HG03575 (cell line): ENCODE measurements around the gene PAXX.
"Not testable (repeated sequence)": the region's sequence is repeated elsewhere in the genome, so short reads cannot be mapped to it uniquely, and the experiment has no call there.

ENCODE experiments used
- ATAC-seq: cut with Tn5 transposase; IDR thresholded peaks from one replicate; pipeline ENCODE4 v1.9.1; 2021; ENCODE audit not compliant: unreplicated experiment, insufficient number of reproducible peaks, low FRiP score; ENCODE audit errors: extremely low read depth

The PAXX gene

DNA sequence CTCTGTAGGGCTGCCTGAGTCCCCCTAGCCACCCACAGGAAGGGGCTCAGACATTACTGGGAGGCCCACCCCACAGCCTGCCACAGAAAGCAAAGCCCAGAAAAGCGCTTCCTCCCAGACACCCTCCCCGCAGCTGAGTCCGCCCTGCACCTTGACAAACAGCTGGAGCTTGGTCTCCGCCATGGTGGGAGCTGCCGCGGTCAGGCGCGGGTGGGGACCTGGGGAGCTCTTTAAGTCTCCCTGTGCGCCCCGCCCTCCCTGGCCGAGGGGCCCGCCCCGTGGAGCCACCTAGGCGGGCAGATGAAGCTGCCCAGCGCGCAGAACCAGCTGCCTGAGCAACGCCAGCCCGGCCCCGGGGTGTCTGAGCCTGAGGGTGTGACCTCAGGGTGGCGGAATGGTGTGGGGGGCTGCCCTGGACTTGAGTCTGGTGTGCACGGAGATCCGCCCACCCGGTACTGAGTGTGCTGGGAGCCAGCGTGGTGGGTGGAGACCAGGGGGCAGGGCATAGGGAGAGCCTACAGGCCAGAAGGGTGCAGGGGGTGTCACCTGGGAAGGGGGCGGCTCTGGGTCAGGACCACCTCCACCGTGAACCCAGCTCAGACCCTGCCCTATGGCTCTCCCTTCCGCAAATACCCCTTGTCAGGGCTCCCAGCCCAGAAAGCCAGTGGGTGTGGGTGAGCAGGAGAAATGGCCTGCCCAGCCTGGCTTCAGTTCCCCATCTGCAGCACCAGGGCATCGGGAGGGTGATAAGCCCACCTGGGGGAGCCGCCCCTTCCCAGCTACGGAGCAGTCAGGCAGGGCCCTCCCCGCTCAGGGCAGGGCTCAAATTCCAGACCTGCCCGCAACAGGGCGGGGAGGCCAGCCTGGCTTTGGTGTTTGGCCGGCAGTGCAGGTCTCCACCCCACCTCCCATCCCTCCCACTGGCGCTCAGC lies 4.4 kb downstream of the PAXX start, which contains the start of gene CLIC3:
TSS of gene CLIC3 (minus strand) at position 208 of the 932 bp plus-strand sequence. CDS start at position 183, 25 bp downstream.
- no peak for ATAC-seq

DNA sequence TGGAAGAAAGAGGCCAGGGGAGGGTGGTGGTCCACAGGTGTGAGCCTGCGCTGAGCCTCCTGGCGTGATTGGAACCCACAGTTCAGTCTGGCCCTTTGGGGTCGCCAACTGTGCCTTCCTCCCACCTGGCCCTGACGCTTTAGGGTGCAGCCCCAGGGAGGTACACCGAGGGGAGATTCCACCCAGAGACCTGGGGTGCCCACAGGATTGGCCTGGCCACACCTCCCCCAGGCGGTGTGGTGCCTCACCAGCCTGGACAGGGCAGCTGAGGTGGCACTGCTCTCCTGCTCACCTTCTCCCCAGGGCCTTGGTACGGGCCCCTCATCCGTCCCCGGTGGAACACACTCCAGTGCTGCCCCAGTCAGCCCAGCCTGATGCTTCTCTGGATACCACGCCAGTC lies 5.1 kb downstream of the PAXX start:
- no peak for ATAC-seq

DNA sequence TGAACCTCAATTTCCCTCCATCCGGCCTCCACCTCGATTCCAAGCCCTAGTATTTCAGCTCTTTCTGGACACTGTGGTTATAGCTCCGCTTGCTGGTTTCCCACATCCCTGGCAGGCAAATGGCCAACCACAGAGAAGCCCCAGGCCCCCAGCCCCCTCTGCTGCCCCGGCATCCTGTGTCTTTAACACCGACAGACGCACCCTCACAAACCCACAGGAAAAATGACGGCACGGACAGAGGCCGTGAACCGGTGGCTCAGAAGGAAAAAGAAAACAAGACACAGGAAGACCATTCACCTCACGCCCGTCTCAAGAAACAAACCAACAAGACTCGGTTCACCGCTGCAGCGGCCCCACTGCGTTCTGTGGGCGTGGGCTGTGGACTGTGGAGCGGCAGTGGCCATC lies 5.6 kb downstream of the PAXX start:
- no peak for ATAC-seq

DNA sequence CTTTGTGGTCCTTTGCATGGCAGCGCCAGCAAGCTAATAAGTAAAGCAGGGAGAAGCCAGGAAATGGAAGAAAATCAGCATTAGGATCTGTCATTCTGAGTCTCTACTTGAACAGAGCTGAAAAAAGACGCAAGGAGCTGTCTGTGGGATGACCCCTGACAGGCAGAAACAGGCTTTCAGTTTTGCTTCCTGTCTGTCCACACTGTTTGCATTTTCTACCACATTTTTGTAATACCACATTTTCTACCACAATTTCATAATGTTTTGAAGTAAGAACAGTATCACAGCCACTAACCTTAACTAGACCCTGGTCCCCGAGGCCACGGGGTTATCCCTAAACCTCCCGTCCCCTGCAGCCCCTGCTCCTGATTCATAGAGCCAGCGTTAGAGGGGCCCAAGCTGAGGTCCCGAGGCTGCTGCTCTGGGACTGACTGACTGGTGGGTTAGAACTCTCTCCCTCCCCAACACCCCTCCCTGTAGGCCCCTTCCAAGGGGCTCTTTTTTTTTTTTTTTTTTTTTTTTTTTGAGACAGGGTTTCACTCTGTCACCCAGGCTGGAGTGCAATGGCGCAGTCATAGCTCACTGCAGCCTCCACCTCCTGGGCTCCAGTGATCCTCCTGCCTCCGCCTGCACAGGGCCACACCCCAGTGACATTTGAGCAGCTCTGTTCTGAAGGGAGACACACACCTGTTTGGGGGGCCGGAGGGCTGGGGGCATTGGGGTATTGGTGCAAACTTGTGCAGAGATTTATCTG lies 8.1 kb downstream of the PAXX start:
- no peak for ATAC-seq

- ATAC-seq: no peak
Observed at GRCh38 chr9:137001857-137002645, 9.8 kb downstream of the PAXX start.

- ATAC-seq: no peak
Observed at GRCh38 chr9:137002646-137003041, 10.4 kb downstream of the PAXX start.

GRCh38 chr9:137004285-137004684 lies 12.1 kb downstream of the PAXX start:
- not testable (repeated sequence) for ATAC-seq

DNA sequence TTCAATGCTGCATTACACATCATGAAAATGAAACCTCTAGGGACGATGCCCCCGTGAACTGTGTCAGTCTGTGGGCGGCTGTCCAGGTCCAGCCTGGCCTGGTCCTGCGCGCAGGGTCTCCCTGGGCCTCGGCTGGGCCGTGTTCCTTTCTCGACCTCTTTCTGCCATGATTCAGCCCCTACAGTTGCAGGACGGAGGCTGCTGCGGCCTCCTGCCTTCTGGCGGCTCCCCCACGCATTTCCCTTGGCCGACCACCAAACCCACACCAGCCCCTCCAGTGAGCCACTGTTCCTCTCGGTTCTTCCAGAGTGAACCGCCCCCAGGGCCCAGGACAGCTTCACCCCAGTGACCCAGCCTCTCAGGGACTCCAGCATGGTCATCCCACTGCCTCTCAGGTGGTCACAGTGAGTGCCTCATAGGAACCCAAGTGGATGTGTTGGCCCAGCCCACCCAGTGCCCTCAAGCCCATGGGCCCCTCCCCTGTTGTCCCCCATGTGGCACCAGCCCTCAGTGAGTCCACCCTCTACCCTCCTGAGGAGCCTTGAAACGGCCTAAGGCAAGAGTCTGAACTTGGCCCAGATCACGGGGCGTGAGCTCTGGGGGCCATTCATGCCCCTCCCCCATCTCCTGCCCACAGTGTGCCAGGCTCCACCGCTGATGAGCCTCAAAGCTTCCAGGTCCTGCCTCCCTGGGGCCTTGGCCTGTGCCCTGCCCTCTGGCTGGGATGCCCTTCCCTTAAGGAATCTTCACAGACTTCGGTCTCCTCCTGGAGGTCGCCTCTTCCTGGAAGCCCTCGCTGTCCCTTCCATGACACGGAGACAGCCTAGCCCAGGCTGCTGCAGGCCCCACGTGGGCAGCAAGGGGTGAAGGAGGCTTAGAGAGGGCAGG lies 14.1 kb downstream of the PAXX start:
- no peak for ATAC-seq

DNA sequence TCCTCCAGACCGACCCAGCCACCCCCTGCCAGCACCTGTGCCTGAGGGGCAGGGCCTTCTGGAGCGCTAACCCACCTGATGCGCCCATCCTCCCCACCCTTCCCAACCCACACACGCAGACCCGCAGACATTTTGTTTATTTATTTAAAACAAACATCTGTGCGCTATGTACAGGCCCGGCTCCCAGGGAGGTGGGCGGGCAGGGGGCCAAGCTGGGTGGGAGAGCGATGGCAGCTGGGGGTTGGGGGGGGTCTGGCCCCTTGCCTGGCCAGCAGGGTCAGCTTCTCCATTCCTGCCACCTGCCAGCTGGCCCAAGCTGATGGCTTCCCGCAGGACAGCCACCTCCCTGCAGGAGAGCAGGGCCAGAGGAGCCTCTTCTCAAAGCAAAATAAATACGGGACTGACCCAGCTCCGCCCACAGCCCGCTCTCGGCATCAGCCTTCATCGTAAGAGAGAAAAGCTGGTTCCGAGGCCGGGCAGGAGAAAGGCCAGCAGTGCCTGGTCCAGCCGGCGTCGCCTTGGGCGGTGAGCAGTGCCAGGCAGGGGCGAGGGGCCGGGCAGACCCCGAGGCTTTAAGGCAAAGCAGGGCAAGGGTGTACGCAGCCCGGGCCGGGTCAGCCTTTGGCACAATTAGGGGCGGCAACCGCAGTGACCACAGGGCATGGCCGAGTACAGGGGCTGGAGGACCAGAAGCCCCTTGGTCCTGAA lies 15.0 kb downstream of the PAXX start:
- ATAC-seq: no peak

- no peak for ATAC-seq
Observed at GRCh38 chr9:137007816-137008270, 15.6 kb downstream of the PAXX start.

- ATAC-seq: no peak
Observed at GRCh38 chr9:137008312-137008711, 16.1 kb downstream of the PAXX start.

- ATAC-seq: no peak
Observed at GRCh38 chr9:137009217-137009616, 17.0 kb downstream of the PAXX start.

DNA sequence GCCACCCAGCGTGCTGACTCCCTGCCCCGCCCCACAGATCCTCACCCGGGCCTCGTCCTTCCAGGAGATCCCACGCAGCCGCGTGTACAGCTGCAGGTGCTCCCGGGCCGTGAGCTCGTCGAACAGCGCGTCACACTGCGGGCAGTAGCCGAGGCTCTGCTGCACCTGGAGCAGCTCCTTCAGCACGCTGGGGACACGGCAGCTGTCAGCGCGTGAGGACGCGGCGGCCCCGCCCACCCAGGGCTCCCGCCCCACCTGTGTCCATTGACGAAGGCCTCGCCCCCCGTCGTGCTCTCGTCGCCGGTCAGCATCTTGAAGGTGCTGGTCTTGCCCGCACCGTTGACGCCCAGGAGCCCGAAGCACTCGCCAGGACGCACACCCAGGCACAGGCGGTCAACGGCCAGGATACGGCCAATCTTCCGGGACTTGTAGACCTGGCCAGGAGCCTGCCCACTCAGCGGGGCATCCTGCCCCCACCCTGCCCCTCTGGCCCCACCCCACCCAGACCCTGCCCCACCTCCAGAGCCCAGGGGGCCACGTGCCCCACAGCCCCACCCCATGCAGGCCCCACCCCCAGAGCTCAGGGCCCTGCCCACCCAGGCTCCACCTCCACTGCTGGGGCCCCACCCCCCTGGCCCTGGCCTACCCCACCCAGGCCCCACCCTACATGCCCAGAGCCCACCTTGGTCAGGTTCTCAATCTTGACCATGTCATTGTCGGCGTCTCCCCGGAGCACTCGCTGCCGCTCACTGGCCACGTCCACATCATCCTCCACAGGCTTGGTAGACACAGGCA lies 17.9 kb downstream of the PAXX start:
- no peak for ATAC-seq

GRCh38 chr9:137011156-137011555 lies 18.9 kb downstream of the PAXX start:
- no peak for ATAC-seq

DNA sequence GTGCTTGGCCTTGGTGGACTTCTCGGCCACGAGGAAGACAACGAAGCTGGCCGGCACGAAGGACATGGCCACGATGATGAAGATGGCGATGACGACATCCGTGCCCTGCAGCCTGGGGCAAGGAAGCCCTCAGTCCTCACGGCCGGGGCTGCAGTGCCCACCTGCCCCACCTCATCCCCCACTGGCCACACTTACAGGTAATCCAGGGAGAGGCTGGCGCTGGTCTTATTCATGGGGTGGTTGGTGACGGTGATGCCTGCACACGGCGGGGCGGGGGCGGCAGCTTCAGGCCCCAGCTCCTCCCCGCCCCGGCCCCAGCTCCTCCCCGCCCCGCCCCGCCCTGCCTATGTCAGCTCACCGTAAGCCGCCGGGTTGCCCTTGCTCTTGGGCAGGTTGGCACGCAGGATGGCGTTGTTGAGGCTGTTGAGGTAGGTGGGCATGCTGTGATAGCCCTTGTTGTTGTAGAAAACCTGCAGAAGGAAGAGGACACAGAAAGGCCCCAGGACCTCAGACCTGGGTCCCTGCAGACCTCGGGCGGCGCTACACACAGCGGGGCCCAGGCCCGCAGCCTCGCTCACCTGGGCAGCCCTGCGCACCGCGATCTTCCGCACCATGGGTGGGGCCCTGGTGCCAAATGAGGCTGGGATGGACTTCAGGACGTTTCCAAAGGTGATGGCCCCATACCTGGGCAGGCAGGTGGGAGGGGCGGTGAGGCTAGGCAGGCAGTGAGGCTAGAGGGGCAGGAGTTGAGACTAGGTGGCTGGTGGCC lies 19.9 kb downstream of the PAXX start:
- no peak for ATAC-seq
